BE2C (cell line): ENCODE data around the gene RALGPS1.

Experiments
- DNase-seq: peaks from one replicate; pipeline ENCODE4 v3.0.0-alpha.2; 2020
- H3K27me3 ChIP-seq: fragments of 250-450 bp; sonication (Bioruptor Pico); 2 replicates; pipeline ENCODE4 v1.5.1; 2020; ENCODE audit warnings: mild to moderate bottlenecking
- H3K36me3 ChIP-seq: fragments of 250-450 bp; sonication (Bioruptor Pico); 2 replicates; pipeline ENCODE4 v1.5.1; 2020; ENCODE audit warnings: mild to moderate bottlenecking
- H3K4me1 ChIP-seq: fragments of 250-450 bp; sonication (Bioruptor Pico); 2 replicates; pipeline ENCODE4 v1.5.1; 2020
- H3K4me3 ChIP-seq: 2 replicates; pipeline ENCODE4 v1.5.1; 2011; ENCODE audit warnings: low read depth, low read length
- H3K9me3 ChIP-seq: fragments of 250-450 bp; sonication (Bioruptor Pico); 2 replicates; pipeline ENCODE4 v1.5.1; 2020
- CTCF ChIP-seq: IDR thresholded peaks from 2 replicates; pipeline ENCODE4 v1.5.1; 2012; ENCODE audit warnings: mild to moderate bottlenecking, low read depth, low read length

Gene RALGPS1

GRCh38 chr9:127121628-127122175 is 207.1 kb downstream of the RALGPS1 start:
- peaks cover 7% of the 10 kb centered on the region for H3K4me1 ChIP-seq
- H3K4me3 ChIP-seq, result peak overlapping the region; percentile 72

GRCh38 chr9:127122176-127123063 is 207.8 kb downstream of the RALGPS1 start, which contains the start of gene ANGPTL2:
Gene ANGPTL2 (minus strand): TSS chr9:127122635. CDS start chr9:127108731, 13,904 bp downstream.
- Histone ChIP-seq H3K4me1 (peaks cover 7% of the 10 kb centered on the region), H3K4me3 (peak within 1 kb of the TSS; percentile 72)
- peak; percentile 93 for DNase-seq

More at GRCh38 chr9:127121628-127122175, 207.1 kb downstream of the RALGPS1 start:
- Histone ChIP-seq H3K36me3 (no peaks in the 10 kb centered on the region), H3K9me3 (no peaks in the 10 kb centered on the region), H3K27me3 (no peaks in the 10 kb centered on the region)
- TF ChIP-seq CTCF, result no peak
- DNase-seq, result peak; percentile 34

GRCh38 chr9:127123064-127123890 is 208.7 kb downstream of the RALGPS1 start:
- H3K27me3 ChIP-seq, result no peaks in the 10 kb centered on the region
- peaks cover 7% of the 10 kb centered on the region for H3K4me1 ChIP-seq
- peak overlapping the region; percentile 72 for H3K4me3 ChIP-seq
- no peak for TF ChIP-seq CTCF
- H3K36me3 ChIP-seq, result no peaks in the 10 kb centered on the region
- no peaks in the 10 kb centered on the region for H3K9me3 ChIP-seq
- DNase-seq, result no peak

More at GRCh38 chr9:127122176-127123063, 207.8 kb downstream of the RALGPS1 start, which contains the start of gene ANGPTL2:
- no peaks in the 10 kb centered on the region for H3K36me3 ChIP-seq
- no peaks in the 10 kb centered on the region for H3K9me3 ChIP-seq
- TF ChIP-seq CTCF, result no peak
- no peaks in the 10 kb centered on the region for H3K27me3 ChIP-seq

GRCh38 chr9:127124111-127124531 is 209.5 kb downstream of the RALGPS1 start:
- DNase-seq, result no peak
- Histone ChIP-seq H3K9me3 (no peaks in the 10 kb centered on the region), H3K4me3 (no peak overlapping the region), H3K36me3 (no peaks in the 10 kb centered on the region), H3K27me3 (no peaks in the 10 kb centered on the region), H3K4me1 (peaks cover 7% of the 10 kb centered on the region)
- TF ChIP-seq CTCF, result no peak

- H3K4me1 ChIP-seq, result peaks cover 11% of the 10 kb centered on the region
- no peaks in the 10 kb centered on the region for H3K9me3 ChIP-seq
- no peaks in the 10 kb centered on the region for H3K36me3 ChIP-seq
- H3K27me3 ChIP-seq, result no peaks in the 10 kb centered on the region
- DNase-seq, result no peak
- no peak overlapping the region for H3K4me3 ChIP-seq
- no peak for TF ChIP-seq CTCF
Observed at GRCh38 chr9:127124792-127125191, 210.2 kb downstream of the RALGPS1 start.
